Measurements from ENCODE around the gene ZNRD2.

ZNRD2 gene

DNA sequence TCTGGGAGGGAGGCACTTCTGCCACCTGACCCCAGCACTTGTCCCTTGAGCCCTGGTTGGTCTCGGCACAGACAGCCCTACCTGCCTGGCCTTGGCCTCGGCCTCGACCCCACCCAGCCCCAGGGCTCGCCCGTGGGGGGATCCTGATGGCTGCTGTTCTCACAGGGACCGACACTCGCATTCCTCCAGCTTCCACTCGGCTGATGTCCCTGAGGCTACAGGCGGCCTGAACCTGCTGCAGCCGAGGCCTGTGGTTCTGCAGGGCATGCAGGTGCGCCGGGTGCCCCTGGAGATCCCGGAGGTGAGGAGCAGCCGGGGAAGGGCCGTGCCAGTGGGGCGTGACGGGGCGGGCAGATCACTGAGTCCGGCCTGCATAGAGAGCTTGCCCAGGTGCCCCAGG lies 50.4 kb downstream of the ZNRD2 start:
- no peak for TF ChIP-seq CTCF (IDR thresholded peaks at IDR 0.05; ENCODE audit: borderline replicate concordance, control extremely low read depth, extremely low read depth, insufficient read depth, missing control alignments)
- no peak for DNase-seq (ENCODE audit: low spot score)
- in situ Hi-C loops (cut with MboI; ENCODE audit: low sequenced_read_pairs, unreplicated experiment) = no loop called here

- in situ Hi-C loops (cut with MboI; ENCODE audit: low sequenced_read_pairs, unreplicated experiment) = no loop called here
- no peak for DNase-seq (ENCODE audit: low spot score)
- no peak for TF ChIP-seq CTCF (IDR thresholded peaks at IDR 0.05; ENCODE audit: borderline replicate concordance, control extremely low read depth, extremely low read depth, insufficient read depth, missing control alignments)
Observed at GRCh38 chr11:65621460-65621859, 51.2 kb downstream of the ZNRD2 start.

Measured in GM13976 (cell line).